Lower lobe of right lung (tissue), 2 donors: ENCODE data around the gene DTNB. TPM values are rescaled to one million over a fixed set of nuclear protein-coding genes. Genes with fewer than 3 reads are reported as not detected.
"Not testable (repeated sequence)": the region's sequence is repeated elsewhere in the genome, so short reads cannot be mapped to it uniquely, and the experiment has no call there.

Source experiments
- ATAC-seq, 2 donors: fragments of 200-7000 bp; cut with Tn5 transposase; one replicate each; pipeline ENCODE4 v1.9.1; 2020 to 2022; ENCODE audit warnings: mild to moderate bottlenecking in 2 of 2, moderate library complexity in 2 of 2
- DNase-seq: peaks from one replicate; pipeline ENCODE4 v3.0.0-alpha.2; 2020
- H3K27ac ChIP-seq: fragments of 200-600 bp; one replicate; pipeline ENCODE4 v1.8.0; 2022
- H3K27me3 ChIP-seq: fragments of 200-600 bp; one replicate; pipeline ENCODE4 v1.8.0; 2022; ENCODE audit warnings: low read depth
- H3K36me3 ChIP-seq: fragments of 200-600 bp; one replicate; pipeline ENCODE4 v1.8.0; 2022; ENCODE audit warnings: mild to moderate bottlenecking
- H3K4me1 ChIP-seq: fragments of 200-600 bp; one replicate; pipeline ENCODE4 v1.8.0; 2022
- H3K4me3 ChIP-seq: fragments of 200-600 bp; one replicate; pipeline ENCODE4 v1.8.0; 2022; ENCODE audit warnings: mild to moderate bottlenecking
- H3K9me3 ChIP-seq: fragments of 200-600 bp; one replicate; pipeline ENCODE4 v1.8.0; 2022
- CTCF ChIP-seq: fragments of 200-600 bp; IDR thresholded peaks from one replicate; pipeline ENCODE4 v1.8.0; 2022; ENCODE audit warnings: antibody characterized with exemption, mild to moderate bottlenecking
- intact Hi-C: fragments of 100-400 bp; cut with DNase I; formaldehyde crosslinking; loops from one replicate; pipeline ENCODE4 v1.11.0; 2022
- total RNA-seq: library from RNA; stranded (reverse); fragmentation: NEBNext Ultra II Directional; extraction: Animal tissue kit (Norgen Biotek cat#: 25700); gene quantifications from one replicate; pipeline ENCODE4 v1.2.1, GENCODE V29; 2021
- donor health status: DM: no; HTN: yes; CAD: no; lungs with severe emphysema.

The DTNB gene
- total RNA-seq, 1 donor from 2014 or later: 32.9 TPM

- Histone ChIP-seq H3K36me3 (no peaks in the 10 kb centered on the region), H3K9me3 (no peaks in the 10 kb centered on the region), H3K4me3 (no peak overlapping the region), H3K27ac (no peak overlapping the region), H3K27me3 (no peaks in the 10 kb centered on the region), H3K4me1 (no peaks in the 10 kb centered on the region)
- DNase-seq (no peak), ATAC-seq (no peak)
- no peak for TF ChIP-seq CTCF
- intact Hi-C loops: no loop called here
Observed at GRCh38 chr2:25534455-25534854, 138.9 kb downstream of the DTNB start.

DNA sequence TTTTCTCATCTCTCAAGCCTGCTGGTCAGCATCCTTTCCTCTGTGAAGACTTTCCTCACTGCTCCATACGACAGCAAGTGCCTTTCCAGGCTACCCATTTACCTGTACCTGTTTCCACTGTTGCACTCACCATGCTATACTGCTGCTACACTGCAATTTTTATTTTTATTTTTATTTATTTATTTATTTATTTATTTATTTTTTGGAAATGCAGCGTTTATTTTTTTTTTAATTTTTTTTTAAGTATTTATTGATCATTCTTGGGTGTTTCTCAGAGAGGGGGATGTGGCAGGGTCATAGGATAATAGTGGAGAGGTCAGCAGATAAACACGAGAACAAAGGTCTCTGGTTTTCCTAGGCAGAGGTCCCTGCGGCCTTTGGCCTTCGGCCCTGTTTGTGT, 139.6 kb downstream of the DTNB start:
- H3K36me3 ChIP-seq, intact Hi-C loops, H3K9me3 ChIP-seq, H3K4me3 ChIP-seq, ATAC-seq, DNase-seq, H3K4me1 ChIP-seq, H3K27ac ChIP-seq, H3K27me3 ChIP-seq: not testable (repeated sequence)

- DNase-seq: no peak
- ATAC-seq: no peak
- intact Hi-C loops: no loop called here
- Histone ChIP-seq H3K27me3 (no peaks in the 10 kb centered on the region), H3K27ac (no peak overlapping the region), H3K4me3 (no peak overlapping the region), H3K9me3 (no peaks in the 10 kb centered on the region), H3K36me3 (no peaks in the 10 kb centered on the region), H3K4me1 (no peaks in the 10 kb centered on the region)
- no peak for TF ChIP-seq CTCF
Observed at GRCh38 chr2:25532521-25532920, 140.9 kb downstream of the DTNB start.

DNA sequence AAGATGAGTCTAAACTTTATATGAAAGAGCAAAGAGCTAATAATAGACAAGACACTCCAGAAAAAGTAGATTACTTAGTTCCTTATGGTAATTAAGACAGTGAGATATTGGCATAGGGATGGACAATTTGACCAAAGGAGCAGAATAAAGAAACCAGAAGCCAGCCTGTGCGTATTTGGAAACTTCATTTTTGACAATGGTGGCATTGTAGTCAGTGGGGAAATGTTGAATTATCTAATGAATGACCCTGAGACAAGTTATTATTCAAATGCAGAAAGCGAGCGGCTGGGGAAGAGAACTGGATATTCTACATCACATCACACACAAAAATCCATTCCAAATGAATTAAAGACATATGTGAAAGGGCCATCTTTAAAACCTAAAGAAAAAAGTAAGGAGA, 144.3 kb downstream of the DTNB start:
- DNase-seq (no peak), ATAC-seq (no peak)
- Histone ChIP-seq H3K4me3 (no peak overlapping the region), H3K4me1 (no peaks in the 10 kb centered on the region), H3K36me3 (no peaks in the 10 kb centered on the region), H3K9me3 (no peaks in the 10 kb centered on the region), H3K27me3 (no peaks in the 10 kb centered on the region), H3K27ac (no peak overlapping the region)
- TF ChIP-seq CTCF: no peak
- intact Hi-C loops: no loop called here

DNA sequence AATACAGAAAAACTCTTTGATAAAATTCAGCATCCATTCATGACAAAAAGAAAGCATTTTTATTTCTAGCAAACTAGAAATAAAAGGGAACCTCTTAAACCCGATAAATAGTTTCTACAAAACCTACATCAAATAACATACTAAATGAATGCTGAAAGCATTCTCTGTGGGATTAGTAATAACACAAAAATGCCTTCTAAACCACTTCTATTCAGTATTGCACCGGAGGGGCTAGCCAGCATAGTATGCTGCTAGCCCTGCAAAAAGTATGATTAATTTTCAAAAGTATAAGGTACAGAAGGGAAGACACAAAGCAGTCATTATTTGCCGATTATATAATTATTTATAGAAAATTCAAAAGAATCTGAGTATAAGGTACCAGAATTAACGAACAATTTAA, 145.2 kb downstream of the DTNB start:
- Histone ChIP-seq H3K27ac (no peak overlapping the region), H3K9me3 (no peaks in the 10 kb centered on the region), H3K36me3 (no peaks in the 10 kb centered on the region), H3K4me1 (no peaks in the 10 kb centered on the region), H3K4me3 (no peak overlapping the region), H3K27me3 (no peaks in the 10 kb centered on the region)
- TF ChIP-seq CTCF: no peak
- DNase-seq: no peak
- intact Hi-C loops: no loop called here
- no peak for ATAC-seq

GRCh38 chr2:25524507-25524906, 148.9 kb downstream of the DTNB start:
- DNase-seq (no peak), ATAC-seq (no peak)
- Histone ChIP-seq H3K36me3 (no peaks in the 10 kb centered on the region), H3K27ac (no peak overlapping the region), H3K4me3 (no peak overlapping the region), H3K4me1 (peaks cover 13% of the 10 kb centered on the region), H3K9me3 (no peaks in the 10 kb centered on the region), H3K27me3 (no peaks in the 10 kb centered on the region)
- intact Hi-C loops: no loop called here
- TF ChIP-seq CTCF: no peak
